ENCODE measurements around the gene CACNB2.

CACNB2 gene

DNA sequence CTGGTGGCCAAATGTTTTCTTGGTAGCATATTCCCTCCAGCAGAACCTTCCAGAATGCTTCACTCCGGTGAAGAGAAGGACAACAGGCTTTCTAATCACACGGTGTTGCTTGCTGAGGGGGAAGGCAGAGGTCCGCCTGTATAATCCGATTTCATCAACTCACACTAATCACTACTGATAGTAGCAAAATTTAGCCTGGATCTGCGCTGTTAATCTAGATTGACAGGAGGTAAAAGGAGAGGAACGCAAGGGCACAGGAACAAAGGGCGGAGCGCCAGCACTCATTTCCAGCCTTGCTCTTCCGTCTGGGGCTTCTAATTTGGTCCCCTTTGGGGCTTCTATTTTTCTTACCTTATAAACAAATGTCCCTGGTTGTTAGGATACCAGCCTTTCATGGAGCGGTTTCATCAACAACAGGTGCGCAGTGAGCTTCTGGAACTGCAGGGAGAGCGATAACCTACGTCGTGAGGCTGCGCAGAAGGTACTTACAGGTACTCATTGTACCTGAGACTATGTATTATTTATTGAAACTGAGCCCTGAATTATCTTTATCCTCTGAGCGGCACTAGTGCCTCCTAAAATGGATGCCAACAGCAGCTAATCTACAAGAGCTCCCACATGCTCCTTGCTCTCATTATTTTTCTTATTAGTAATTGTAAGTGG, 150.6 kb downstream of the CACNB2 start:
- no peaks in the 10 kb centered on the region for H3K9me3 ChIP-seq (ENCODE audit: control insufficient read depth, insufficient read depth, low read length)
- H3K9me2 ChIP-seq (replicated peaks; ENCODE audit: control insufficient read depth, low read length): no peaks in the 10 kb centered on the region
- H3K79me2 ChIP-seq (ENCODE audit: control insufficient read depth, low read length): no peaks in the 10 kb centered on the region
- H3K27me3 ChIP-seq (ENCODE audit: control insufficient read depth, low read length): no peaks in the 10 kb centered on the region
- TF ChIP-seq, protein P1, sequence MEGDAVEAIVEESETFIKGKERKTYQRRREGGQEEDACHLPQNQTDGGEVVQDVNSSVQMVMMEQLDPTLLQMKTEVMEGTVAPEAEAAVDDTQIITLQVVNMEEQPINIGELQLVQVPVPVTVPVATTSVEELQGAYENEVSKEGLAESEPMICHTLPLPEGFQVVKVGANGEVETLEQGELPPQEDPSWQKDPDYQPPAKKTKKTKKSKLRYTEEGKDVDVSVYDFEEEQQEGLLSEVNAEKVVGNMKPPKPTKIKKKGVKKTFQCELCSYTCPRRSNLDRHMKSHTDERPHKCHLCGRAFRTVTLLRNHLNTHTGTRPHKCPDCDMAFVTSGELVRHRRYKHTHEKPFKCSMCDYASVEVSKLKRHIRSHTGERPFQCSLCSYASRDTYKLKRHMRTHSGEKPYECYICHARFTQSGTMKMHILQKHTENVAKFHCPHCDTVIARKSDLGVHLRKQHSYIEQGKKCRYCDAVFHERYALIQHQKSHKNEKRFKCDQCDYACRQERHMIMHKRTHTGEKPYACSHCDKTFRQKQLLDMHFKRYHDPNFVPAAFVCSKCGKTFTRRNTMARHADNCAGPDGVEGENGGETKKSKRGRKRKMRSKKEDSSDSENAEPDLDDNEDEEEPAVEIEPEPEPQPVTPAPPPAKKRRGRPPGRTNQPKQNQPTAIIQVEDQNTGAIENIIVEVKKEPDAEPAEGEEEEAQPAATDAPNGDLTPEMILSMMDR (IDR thresholded peaks at IDR 0.05; ENCODE audit: low read depth, low read length, poor library complexity, severe bottlenecking): no peak
- TF ChIP-seq EZH2phosphoT487 (IDR thresholded peaks at IDR 0.05; ENCODE audit: borderline replicate concordance, low read length): no peak
- no peak overlapping the region for H3K27ac ChIP-seq (ENCODE audit: low read depth, low read length)
- no peak overlapping the region for H3K4me3 ChIP-seq (ENCODE audit: low read length)
- H3F3A ChIP-seq (ENCODE audit: control insufficient read depth, insufficient read depth): no peaks in the 10 kb centered on the region
- no peaks in the 10 kb centered on the region for H3K36me3 ChIP-seq (ENCODE audit: control insufficient read depth, low read length)
- peaks cover 4% of the 10 kb centered on the region; the same call in 1 of the 2 replicates for H3K4me1 ChIP-seq (ENCODE audit: control insufficient read depth, low read length)
- no peaks in the 10 kb centered on the region for H4K20me1 ChIP-seq (ENCODE audit: control insufficient read depth, insufficient read depth, low read depth, low read length)
- H3K4me2 ChIP-seq (ENCODE audit: low read length): no peak overlapping the region

DNA sequence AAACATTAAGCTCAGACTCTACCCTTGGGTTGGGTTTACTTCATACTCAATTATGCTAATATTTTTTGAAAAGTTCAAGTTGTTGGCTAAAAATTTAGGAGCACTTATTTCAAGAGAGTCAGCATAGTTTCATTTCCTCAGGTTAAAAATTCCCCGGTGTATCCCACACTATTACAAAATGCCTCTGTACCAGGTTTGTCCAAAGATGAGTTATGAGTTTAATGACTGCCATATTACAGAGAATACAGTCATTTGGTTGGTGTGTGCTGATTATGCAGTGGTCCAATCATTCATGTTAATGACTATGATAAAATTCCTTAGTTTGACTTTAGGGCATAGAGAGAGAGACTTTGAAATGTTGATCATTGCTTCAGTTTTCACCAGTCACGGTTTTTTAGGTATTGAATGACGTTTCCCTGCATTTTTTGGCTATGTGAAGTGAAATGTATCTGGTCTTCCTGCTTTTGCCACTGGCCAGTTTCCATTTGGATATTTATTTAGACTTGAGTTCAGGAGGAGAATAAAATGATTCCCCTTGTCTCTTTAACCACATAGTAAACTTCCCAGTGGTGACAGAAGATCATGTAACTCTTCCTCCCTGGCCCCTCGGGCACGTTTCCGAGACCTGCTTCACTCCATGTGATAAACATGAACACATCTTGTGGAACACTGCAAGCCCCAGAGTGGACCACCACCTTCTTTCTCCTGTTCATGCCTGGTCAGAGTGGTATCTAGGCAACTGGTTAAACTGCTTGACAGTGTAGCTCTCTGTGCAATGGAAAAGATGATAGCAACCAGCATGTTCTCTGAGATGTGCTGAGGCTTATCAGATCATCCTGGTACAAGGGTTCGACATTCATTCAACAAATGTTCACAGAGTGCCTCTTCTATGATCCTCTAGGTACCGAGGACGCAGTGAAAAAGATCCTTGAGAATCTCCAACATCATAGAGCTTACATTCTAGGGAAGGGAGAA, 153.6 kb downstream of the CACNB2 start:
- H3K4me1 ChIP-seq (ENCODE audit: control insufficient read depth, low read length): peaks cover 4% of the 10 kb centered on the region; the same call in 1 of the 2 replicates

DNA sequence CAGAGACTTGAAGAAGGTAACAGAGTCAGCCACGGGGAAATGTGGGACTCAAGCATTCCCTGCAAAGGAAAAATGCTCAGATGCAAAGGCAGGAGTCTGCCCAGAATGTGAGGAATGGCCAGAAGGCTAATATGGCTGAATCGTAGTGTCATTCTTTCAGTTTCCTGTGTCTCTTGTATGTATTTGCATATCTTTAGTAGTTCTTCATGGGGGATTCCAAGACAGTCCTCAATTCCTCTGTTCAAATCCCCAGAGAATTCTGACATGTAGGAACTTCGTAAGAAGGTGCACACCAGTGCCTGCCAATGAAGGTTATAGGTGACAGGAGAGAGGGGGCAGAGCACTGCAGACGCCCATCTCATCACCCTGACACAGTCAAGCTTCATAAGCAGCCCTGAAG, 154.4 kb downstream of the CACNB2 start:
- Histone ChIP-seq H4K20me1 (ENCODE audit: control insufficient read depth, insufficient read depth, low read depth, low read length) (no peaks in the 10 kb centered on the region), H3K4me1 (ENCODE audit: control insufficient read depth, low read length) (peaks cover 4% of the 10 kb centered on the region; the same call in 1 of the 2 replicates), H3K9me2 (replicated peaks; ENCODE audit: control insufficient read depth, low read length) (no peaks in the 10 kb centered on the region), H3K79me2 (ENCODE audit: control insufficient read depth, low read length) (no peaks in the 10 kb centered on the region), H3K36me3 (ENCODE audit: control insufficient read depth, low read length) (no peaks in the 10 kb centered on the region), H3K4me3 (ENCODE audit: low read length) (no peak overlapping the region), H3F3A (ENCODE audit: control insufficient read depth, insufficient read depth) (no peaks in the 10 kb centered on the region), H3K4me2 (ENCODE audit: low read length) (no peak overlapping the region), H3K9me3 (ENCODE audit: control insufficient read depth, insufficient read depth, low read length) (no peaks in the 10 kb centered on the region), H3K27me3 (ENCODE audit: control insufficient read depth, low read length) (no peaks in the 10 kb centered on the region), H3K27ac (ENCODE audit: low read depth, low read length) (no peak overlapping the region)
- TF ChIP-seq EZH2phosphoT487 (IDR thresholded peaks at IDR 0.05; ENCODE audit: borderline replicate concordance, low read length): no peak
- TF ChIP-seq, protein P1 (IDR thresholded peaks at IDR 0.05; ENCODE audit: low read depth, low read length, poor library complexity, severe bottlenecking): no peak

More for the DNA sequence above, 153.6 kb downstream of the CACNB2 start:
- Histone ChIP-seq H3K9me2 (replicated peaks; ENCODE audit: control insufficient read depth, low read length) (no peaks in the 10 kb centered on the region), H3K36me3 (ENCODE audit: control insufficient read depth, low read length) (no peaks in the 10 kb centered on the region), H3K9me3 (ENCODE audit: control insufficient read depth, insufficient read depth, low read length) (no peaks in the 10 kb centered on the region), H3F3A (ENCODE audit: control insufficient read depth, insufficient read depth) (no peaks in the 10 kb centered on the region), H3K27ac (ENCODE audit: low read depth, low read length) (no peak overlapping the region), H4K20me1 (ENCODE audit: control insufficient read depth, insufficient read depth, low read depth, low read length) (no peaks in the 10 kb centered on the region), H3K27me3 (ENCODE audit: control insufficient read depth, low read length) (no peaks in the 10 kb centered on the region), H3K4me2 (ENCODE audit: low read length) (no peak overlapping the region), H3K79me2 (ENCODE audit: control insufficient read depth, low read length) (no peaks in the 10 kb centered on the region), H3K4me3 (ENCODE audit: low read length) (no peak overlapping the region)
- no peak for TF ChIP-seq EZH2phosphoT487 (IDR thresholded peaks at IDR 0.05; ENCODE audit: borderline replicate concordance, low read length)
- TF ChIP-seq, protein P1 (IDR thresholded peaks at IDR 0.05; ENCODE audit: low read depth, low read length, poor library complexity, severe bottlenecking): no peak

Data from DOHH2 (cell line).